Fibroblast of gingiva (primary cell): ENCODE results near the gene SLC8A3.
"Not testable (repeated sequence)": the region's sequence is repeated elsewhere in the genome, so short reads cannot be mapped to it uniquely, and the experiment has no call there.

ENCODE experiments used
- DNase-seq: peaks from one replicate; pipeline ENCODE4 v3.0.0-alpha.2; 2011; ENCODE audit warnings: low read depth

Gene SLC8A3

GRCh38 chr14:70188659-70189455 lies at the start of gene SLC8A3:
SLC8A3 (minus strand) TSS chr14:70188951; CDS start chr14:70168422, 20,529 bp downstream.
- DNase-seq: peak; percentile 15

GRCh38 chr14:70237710-70238109 lies 49.0 kb upstream of the SLC8A3 start:
- DNase-seq: no peak

GRCh38 chr14:70234066-70234950 lies 45.6 kb upstream of the SLC8A3 start:
- DNase-seq: no peak

- not testable (repeated sequence) for DNase-seq
Observed at GRCh38 chr14:70231756-70232544, 43.2 kb upstream of the SLC8A3 start.

- DNase-seq: not testable (repeated sequence)
Observed at GRCh38 chr14:70229877-70230640, 41.3 kb upstream of the SLC8A3 start.

GRCh38 chr14:70213721-70214282 lies 25.1 kb upstream of the SLC8A3 start:
- DNase-seq: no peak

GRCh38 chr14:70212752-70213151 lies 24.0 kb upstream of the SLC8A3 start:
- DNase-seq: no peak

- DNase-seq: no peak
Observed at GRCh38 chr14:70208380-70208779, 19.6 kb upstream of the SLC8A3 start.

- DNase-seq: no peak
Observed at GRCh38 chr14:70203686-70204085, 14.9 kb upstream of the SLC8A3 start.

GRCh38 chr14:70201994-70202393 lies 13.2 kb upstream of the SLC8A3 start:
- DNase-seq: no peak

GRCh38 chr14:70193396-70193795 lies 4.6 kb upstream of the SLC8A3 start:
- DNase-seq: no peak

GRCh38 chr14:70192915-70193314 lies 4.2 kb upstream of the SLC8A3 start:
- no peak for DNase-seq

GRCh38 chr14:70190156-70190555 lies 1.4 kb upstream of the SLC8A3 start:
- no peak for DNase-seq

GRCh38 chr14:70189456-70190077 lies 816 bp upstream of the SLC8A3 start:
- DNase-seq: no peak

- DNase-seq: no peak
Observed at GRCh38 chr14:70188322-70188658, 461 bp downstream of the SLC8A3 start.

GRCh38 chr14:70186900-70187451 lies 1.8 kb downstream of the SLC8A3 start:
- no peak for DNase-seq

- no peak for DNase-seq
Observed at GRCh38 chr14:70183991-70184390, 4.8 kb downstream of the SLC8A3 start.

GRCh38 chr14:70181276-70181675 lies 7.5 kb downstream of the SLC8A3 start:
- DNase-seq: no peak

- no peak for DNase-seq
Observed at GRCh38 chr14:70180718-70181117, 8.0 kb downstream of the SLC8A3 start.

GRCh38 chr14:70177081-70177800 lies 11.5 kb downstream of the SLC8A3 start:
- no peak for DNase-seq
